Activated CD4-positive, alpha-beta T cell treated with anti-CD3 and anti-CD28 coated beads, Interleukin-2, amount 10 ng/mL, durations not matched to agents 7 days and 5 days (primary cell): ENCODE results near the gene SELENOS. TPM values are rescaled to one million over a fixed set of nuclear protein-coding genes. Genes with fewer than 3 reads are reported as not detected.
"Not testable (repeated sequence)": the region's sequence is repeated elsewhere in the genome, so short reads cannot be mapped to it uniquely, and the experiment has no call there.

Source experiments
- CTCF ChIA-PET: fragments of 350-600 bp; sonication (Branson Sonifier 250); formaldehyde crosslinking; loops from one replicate; lab custom pipeline; 2021; ENCODE audit warnings: antibody characterized with exemption; lab: Charles Lee
- POLR2A ChIA-PET: fragments of 350-600 bp; sonication (Branson Sonifier 250); formaldehyde crosslinking; loops from one replicate; lab custom pipeline; 2021; ENCODE audit warnings: antibody characterized with exemption; lab: Charles Lee
- DNase-seq: peaks from one replicate; pipeline ENCODE4 v3.0.0-alpha.2; 2020
- H3K27ac Mint-ChIP-seq: one replicate; pipeline ENCODE4 v1.8.0; 2021; ENCODE audit warnings: mild to moderate bottlenecking, moderate library complexity, mixed read lengths
- H3K27me3 Mint-ChIP-seq: one replicate; pipeline ENCODE4 v1.8.0; 2021; ENCODE audit warnings: mixed read lengths
- H3K36me3 Mint-ChIP-seq: one replicate; pipeline ENCODE4 v1.8.0; 2021; ENCODE audit warnings: low read depth, mixed read lengths
- H3K4me1 Mint-ChIP-seq: one replicate; pipeline ENCODE4 v1.8.0; 2021; ENCODE audit warnings: mixed read lengths
- H3K4me3 Mint-ChIP-seq: one replicate; pipeline ENCODE4 v1.8.0; 2021; ENCODE audit warnings: mild to moderate bottlenecking, moderate library complexity, mixed read lengths
- H3K9me3 Mint-ChIP-seq: one replicate; pipeline ENCODE4 v1.8.0; 2021; ENCODE audit warnings: mixed read lengths
- total RNA-seq, 2 experiments: library from RNA; stranded (reverse); gene quantifications; one replicate each; pipeline ENCODE4 v1.2.3, GENCODE V29; 2021

SELENOS gene
- total RNA-seq, 2 experiments from 2014 or later = 29.1 to 29.7 TPM

DNA sequence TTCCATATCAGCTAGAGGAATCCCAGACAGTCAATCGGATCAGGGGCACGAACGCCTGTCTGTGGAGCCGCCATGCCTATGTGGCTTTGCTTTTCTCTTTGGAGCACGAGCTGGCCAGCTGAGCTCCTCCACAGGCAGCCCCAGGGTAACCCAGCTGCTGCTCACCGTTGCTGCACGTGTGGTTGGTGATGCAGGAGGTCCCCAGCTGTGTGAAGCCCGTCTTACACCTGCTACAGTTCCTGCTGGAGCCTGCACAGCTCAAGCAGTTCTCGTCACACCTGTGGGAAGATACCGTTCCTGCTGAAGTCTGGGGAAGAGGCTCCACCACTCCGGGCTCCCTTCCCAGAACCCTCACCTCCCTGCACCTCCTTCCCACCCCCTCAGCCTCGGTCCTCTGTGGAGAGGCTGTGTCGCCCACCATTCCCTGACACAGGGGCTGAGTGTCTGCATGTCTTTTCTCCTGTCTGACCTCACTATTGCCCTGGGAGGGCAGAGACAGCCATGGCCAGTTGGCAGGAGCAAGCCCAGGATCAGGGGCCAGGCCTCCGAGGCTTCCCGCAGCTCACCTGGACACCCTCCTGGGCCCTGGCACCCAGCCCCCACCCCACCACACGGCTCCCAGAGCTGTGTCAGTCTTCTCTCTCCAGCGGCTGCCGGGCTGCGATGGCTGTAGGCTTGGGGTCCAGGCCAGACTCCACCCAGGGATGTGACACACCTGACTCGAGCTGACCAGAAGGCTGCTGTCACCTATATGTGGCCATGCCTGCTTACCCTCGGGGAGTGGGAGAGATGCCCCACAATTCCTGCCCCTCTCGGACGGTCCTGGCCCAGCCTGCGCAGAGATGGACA lies 30.0 kb upstream of the SELENOS start:
- DNase-seq = no peak
- CTCF ChIA-PET = interaction anchor here (0.6 to 5.6 kb wide), 3 partner anchors 9 to 205 kb away, joined by 3 to 28 read pairs (median 4); no protein-coding TSS in a partner anchor

DNA sequence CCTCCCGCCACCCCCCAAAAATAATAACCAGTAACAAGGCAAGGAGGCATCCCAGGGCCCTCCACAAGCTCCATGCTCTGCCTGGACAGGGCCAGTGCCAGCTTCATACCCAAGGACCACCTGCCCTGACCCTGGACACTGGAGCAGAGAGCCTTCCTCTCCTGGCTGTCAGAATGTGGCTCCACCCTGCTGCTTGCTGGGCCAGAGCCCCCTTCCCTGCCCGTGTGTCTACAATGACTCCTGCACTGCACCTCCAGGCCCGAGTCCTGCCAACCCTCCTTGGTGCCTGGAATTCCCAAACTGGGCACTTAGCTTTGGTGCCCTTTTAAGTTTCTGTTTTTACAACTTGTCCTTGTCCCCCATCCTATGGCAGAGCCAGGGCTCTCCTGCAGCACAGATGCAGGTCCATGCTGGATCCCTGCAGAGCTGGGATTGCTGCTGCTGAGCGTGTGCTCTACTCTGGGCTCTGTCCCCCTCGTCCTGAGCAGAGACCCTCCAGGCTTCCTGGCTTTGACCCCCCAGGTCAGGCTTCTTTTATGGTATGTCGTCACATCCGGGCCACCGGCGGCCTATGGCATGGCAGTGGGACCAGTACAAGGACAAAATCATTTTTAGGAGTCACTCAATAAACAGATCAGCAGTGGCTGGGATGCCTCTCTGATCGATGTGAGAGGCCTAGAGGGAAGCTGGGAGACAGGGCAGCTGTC lies 29.2 kb upstream of the SELENOS start:
- ChIA-PET CTCF (interaction anchor here (0.6 to 5.6 kb wide), 3 partner anchors 11 to 299 kb away, joined by 3 to 28 read pairs (median 3); no protein-coding TSS in a partner anchor), POLR2A (no interaction called here)
- no peaks in the 10 kb centered on the region for H3K36me3 Mint-ChIP-seq
- H3K4me3 Mint-ChIP-seq = no peak overlapping the region
- no peaks in the 10 kb centered on the region for H3K4me1 Mint-ChIP-seq
- H3K27me3 Mint-ChIP-seq = no peaks in the 10 kb centered on the region
- no peak for DNase-seq
- H3K27ac Mint-ChIP-seq = no peak overlapping the region
- no peaks in the 10 kb centered on the region for H3K9me3 Mint-ChIP-seq

More for the DNA sequence above, 30.0 kb upstream of the SELENOS start:
- Mint-ChIP-seq H3K4me1 (no peaks in the 10 kb centered on the region), H3K36me3 (no peaks in the 10 kb centered on the region), H3K9me3 (no peaks in the 10 kb centered on the region), H3K4me3 (no peak overlapping the region), H3K27ac (no peak overlapping the region), H3K27me3 (no peaks in the 10 kb centered on the region)
- POLR2A ChIA-PET = no interaction called here

DNA sequence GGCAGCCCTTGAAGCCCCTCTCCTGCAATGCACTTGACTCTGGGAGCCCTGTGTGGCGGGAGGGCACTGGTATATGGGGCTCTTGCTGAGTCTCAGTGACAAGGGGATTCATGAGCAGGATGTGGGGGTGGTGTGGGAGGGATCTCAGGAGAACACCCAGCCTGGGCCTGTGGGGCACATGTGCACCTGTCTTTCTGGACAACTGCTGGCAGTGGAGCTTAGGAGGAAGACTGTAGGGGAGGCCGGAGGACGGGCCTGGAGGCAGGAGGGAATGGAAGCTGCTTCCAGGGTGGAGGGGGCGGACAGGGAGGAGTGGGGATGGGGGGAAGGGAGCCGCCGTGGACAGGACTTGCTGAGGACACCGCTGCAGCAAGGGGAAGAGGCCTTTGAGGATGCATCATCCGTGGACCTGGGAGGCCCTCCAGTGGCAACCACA lies 28.6 kb upstream of the SELENOS start:
- H3K4me1 Mint-ChIP-seq = no peaks in the 10 kb centered on the region
- H3K36me3 Mint-ChIP-seq = no peaks in the 10 kb centered on the region
- H3K27ac Mint-ChIP-seq = no peak overlapping the region
- H3K27me3 Mint-ChIP-seq = no peaks in the 10 kb centered on the region
- ChIA-PET POLR2A (no interaction called here), CTCF (interaction anchor here (0.6 to 5.6 kb wide), 3 partner anchors 10 to 298 kb away, joined by 3 to 28 read pairs (median 3); no protein-coding TSS in a partner anchor)
- no peak overlapping the region for H3K4me3 Mint-ChIP-seq
- no peak for DNase-seq
- no peaks in the 10 kb centered on the region for H3K9me3 Mint-ChIP-seq

DNA sequence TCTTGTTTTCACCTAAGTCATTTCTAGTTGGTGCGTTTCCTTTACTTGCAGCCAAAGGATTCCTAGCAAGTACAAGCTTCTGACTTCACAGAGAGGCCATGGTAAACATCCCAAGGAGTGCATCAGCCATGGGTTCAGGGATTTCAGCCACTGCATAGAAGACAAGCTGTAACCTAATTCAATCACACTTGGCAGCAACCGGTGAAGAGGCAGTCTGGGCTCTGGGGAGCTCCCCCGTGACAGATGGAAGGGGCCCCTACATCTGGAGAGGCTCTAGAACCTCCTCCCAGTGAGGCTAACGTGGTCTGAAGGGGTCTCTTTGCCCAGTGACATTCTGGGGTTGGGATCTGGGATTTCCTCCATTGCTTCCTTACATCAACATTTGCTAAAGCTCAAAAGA lies 26.1 kb upstream of the SELENOS start:
- H3K36me3 Mint-ChIP-seq = no peaks in the 10 kb centered on the region
- H3K27ac Mint-ChIP-seq = no peak overlapping the region
- CTCF ChIA-PET = interaction anchor here (0.7 kb wide), 1 partner anchor 198 kb away, joined by 3 read pairs; no protein-coding TSS in a partner anchor
- H3K9me3 Mint-ChIP-seq = no peaks in the 10 kb centered on the region
- DNase-seq = no peak
- H3K4me1 Mint-ChIP-seq = peaks cover 2% of the 10 kb centered on the region
- no peak overlapping the region for H3K4me3 Mint-ChIP-seq
- POLR2A ChIA-PET = no interaction called here
- no peaks in the 10 kb centered on the region for H3K27me3 Mint-ChIP-seq

DNA sequence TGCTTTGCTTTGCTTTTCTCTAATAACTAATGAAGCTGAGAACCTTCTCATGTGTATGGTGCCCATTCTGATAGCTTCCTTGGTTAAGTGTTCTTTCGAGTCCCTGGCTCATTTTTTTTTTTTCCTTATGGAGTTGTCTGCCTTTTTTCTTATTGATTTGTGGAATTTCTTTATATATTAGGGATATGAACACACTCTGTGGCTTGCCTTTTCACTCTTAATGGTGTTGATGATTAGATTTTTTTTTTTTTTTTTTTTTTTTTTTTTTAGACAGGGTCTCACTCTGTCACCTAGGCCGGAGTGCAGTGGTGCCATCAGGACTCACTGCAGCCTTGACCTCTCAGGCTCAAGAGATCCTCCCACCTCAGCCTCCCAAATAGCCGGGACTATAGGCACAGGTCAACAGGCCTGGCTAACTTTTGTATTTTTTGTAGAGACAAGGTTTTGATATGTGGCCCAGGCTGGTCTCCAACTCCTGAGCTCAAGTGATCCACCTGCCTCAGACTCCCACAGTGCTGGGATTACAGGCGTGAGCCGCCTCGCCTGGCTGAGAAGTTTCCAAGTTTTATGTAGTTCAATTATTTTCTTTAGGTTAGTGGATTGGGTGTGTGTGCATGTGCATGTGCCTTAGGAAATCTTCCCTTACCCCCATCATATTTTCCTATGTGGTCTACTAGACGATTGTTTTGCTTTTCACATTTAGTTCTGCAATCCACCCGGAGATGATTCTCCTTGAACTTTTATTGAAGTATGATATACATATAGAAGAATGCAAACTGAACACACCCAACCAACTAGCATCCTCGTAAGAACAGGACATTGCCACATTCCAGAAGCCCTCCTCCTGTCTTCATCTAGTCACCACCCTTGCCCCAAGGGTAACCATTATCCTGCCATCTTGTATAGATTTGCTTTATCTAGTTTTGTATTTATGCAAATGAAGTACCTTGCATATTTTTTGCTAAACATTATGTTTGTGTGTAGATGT lies 19.4 kb upstream of the SELENOS start:
- DNase-seq = no peak
- Mint-ChIP-seq H3K27me3 (no peaks in the 10 kb centered on the region), H3K9me3 (no peaks in the 10 kb centered on the region), H3K4me3 (peak overlapping the region; percentile 99), H3K36me3 (peaks cover 24% of the 10 kb centered on the region), H3K27ac (no peak overlapping the region), H3K4me1 (peaks cover 34% of the 10 kb centered on the region)
- ChIA-PET POLR2A (interaction anchor here (0.6 kb wide), 1 partner anchor 48 kb away, joined by 5 read pairs; no protein-coding TSS in a partner anchor), CTCF (interaction anchor here (0.7 to 4.9 kb wide), 5 partner anchors 8 to 176 kb away, joined by 3 to 23 read pairs (median 4); no protein-coding TSS in a partner anchor)

DNA sequence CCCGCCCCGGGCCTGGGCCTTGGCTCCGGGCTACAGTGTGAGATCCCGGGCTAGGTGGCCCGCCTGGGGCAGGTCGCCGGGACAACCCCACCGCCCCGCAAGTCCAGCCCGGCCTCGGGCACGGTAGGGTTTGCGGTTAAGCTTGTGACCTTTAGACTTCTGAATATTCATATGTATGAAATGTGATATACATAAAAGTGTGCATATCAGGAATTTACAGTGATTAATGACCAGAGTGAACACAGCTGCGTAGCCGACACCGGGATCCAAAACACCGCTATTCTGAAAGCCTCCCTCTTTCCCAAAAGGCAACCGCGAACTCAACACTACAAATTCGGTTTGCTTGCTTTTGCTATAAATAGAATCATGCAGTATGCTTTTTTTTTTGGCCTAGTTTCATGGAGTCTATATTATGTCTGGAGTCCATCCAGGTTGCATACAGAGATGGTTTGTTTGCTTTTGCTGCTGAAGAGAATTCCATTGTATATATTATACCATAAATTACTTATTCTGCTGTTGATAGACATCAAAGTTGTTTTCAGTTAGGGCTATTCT lies 18.4 kb upstream of the SELENOS start:
- peaks cover 27% of the 10 kb centered on the region for H3K36me3 Mint-ChIP-seq
- CTCF ChIA-PET = interaction anchor here (1.0 to 4.9 kb wide), 8 partner anchors 9 to 345 kb away, joined by 3 to 23 read pairs (median 3); no protein-coding TSS in a partner anchor
- no peaks in the 10 kb centered on the region for H3K9me3 Mint-ChIP-seq
- peak overlapping the region; percentile 95 for H3K27ac Mint-ChIP-seq
- no peaks in the 10 kb centered on the region for H3K27me3 Mint-ChIP-seq
- POLR2A ChIA-PET = interaction anchor here (0.6 to 0.9 kb wide), 2 partner anchors 25 to 47 kb away, joined by 4 to 5 read pairs; no protein-coding TSS in a partner anchor
- DNase-seq = no peak
- H3K4me3 Mint-ChIP-seq = peak overlapping the region; percentile 99
- peaks cover 37% of the 10 kb centered on the region for H3K4me1 Mint-ChIP-seq

DNA sequence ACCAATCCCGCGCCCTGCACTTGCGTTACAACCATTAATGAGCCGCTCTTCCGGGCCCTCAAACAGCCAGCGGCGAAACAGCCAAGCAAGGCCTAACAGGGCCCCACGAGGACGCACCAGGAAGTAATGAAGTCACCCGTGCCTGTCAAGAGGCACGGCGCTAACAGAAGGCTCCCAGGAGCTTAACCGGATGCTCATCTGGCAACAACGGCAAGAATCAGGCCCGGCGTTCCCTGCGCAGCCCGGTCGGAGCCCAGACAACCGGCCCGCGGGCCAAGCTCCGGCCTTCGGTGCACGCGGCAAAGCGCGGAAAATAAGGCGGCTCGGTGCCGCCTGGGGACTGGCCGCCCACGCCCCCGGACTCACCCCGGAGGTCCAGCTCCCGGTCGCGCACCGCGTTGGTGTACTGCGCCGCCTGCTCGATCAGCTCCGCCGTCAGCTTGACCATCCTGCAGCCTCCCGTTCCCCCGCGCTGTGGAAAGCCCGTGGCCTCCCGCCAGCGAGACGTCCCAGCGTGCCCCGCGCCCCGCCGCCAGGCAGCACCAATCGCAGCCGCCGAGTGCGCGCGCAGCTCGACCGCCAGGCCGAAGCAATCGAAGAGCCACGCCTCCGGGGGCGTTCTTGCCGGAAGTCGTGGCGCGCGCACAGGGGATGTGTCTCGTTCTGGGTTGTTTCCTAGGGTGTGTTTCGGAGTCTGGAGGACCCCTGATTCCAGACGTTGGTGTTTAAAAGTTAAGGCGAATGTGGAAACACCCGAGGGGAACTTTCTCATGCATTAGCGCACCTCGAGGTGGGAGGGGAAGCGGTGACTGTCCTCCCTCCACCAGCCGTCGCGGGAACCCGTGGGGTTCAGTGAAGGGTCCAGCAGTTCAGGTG lies 17.7 kb upstream of the SELENOS start, which contains the start of gene SNRPA1:
TSS of gene SNRPA1 (minus strand) at position 518 of the 876 bp plus-strand sequence. CDS start at position 448, 70 bp downstream.
- H3K27ac Mint-ChIP-seq = peak within 1 kb of the TSS; percentile 95
- DNase-seq = peak; percentile 96
- no peaks in the 10 kb centered on the region for H3K9me3 Mint-ChIP-seq
- H3K4me3 Mint-ChIP-seq = peak within 1 kb of the TSS; percentile 99
- H3K4me1 Mint-ChIP-seq = peaks cover 43% of the 10 kb centered on the region
- ChIA-PET CTCF (interaction anchor here (0.6 to 4.9 kb wide), 12 partner anchors 9 to 360 kb away, joined by 3 to 23 read pairs (median 3); no protein-coding TSS in a partner anchor), POLR2A (interaction anchor here (0.9 kb wide), 1 partner anchor 26 kb away, joined by 4 read pairs; no protein-coding TSS in a partner anchor)
- H3K36me3 Mint-ChIP-seq = peaks cover 33% of the 10 kb centered on the region
- no peaks in the 10 kb centered on the region for H3K27me3 Mint-ChIP-seq

DNA sequence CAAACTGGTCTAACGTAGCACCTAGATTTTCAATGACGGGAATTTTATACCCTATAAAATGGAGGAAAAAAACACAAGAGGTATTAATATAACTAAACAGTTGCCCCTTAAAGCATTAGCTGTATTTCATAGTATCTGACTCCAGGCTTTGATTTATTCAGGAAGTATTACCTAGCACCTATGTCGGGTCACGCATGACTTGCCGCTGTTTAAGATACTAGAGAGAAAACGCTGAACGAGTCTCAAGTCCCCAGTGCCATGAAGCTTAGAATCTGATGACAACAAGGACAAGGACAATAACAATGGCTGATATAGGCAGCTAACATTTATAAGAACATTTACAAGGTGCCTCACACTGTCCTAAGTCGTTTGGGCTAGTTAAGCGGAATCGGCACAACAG lies 15.8 kb upstream of the SELENOS start:
- ChIA-PET CTCF (interaction anchor here (1.1 to 4.9 kb wide), 7 partner anchors 10 to 329 kb away, joined by 3 to 23 read pairs (median 3); no protein-coding TSS in a partner anchor), POLR2A (no interaction called here)
- Mint-ChIP-seq H3K4me3 (peak overlapping the region; percentile 99), H3K27ac (peak overlapping the region; percentile 95), H3K27me3 (no peaks in the 10 kb centered on the region), H3K9me3 (no peaks in the 10 kb centered on the region), H3K36me3 (peaks cover 44% of the 10 kb centered on the region), H3K4me1 (peaks cover 53% of the 10 kb centered on the region)
- DNase-seq = no peak

DNA sequence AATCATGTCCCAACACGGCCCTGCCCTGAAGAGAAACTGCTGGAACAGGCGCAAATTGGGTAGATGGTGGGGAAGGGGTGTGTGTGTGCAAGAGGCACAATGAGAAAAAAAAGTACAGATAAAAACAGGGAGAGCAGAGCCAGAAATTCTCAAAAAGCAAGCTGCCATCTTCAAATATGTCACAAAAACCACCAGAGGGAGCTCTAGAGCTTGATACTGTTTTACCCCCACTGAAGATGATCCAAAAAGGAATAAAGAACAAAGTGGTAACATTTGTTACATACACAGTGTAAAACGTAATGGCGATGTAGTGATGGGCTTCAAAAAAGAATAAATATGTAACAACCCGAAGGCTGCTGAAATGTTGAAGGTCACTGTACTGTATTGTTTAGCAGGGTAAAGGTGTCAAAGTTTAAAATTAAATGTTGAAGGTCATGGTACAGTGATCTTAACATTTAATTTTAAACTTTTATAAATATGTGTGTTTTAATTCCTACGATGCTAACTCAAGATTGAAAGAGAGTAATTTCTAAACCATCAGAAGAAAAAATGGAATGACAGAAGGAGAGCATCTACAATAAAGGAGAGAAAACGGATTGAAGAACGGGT lies 11.7 kb upstream of the SELENOS start:
- ChIA-PET POLR2A (no interaction called here), CTCF (interaction anchor here (0.7 to 3.6 kb wide), 19 partner anchors 9 to 371 kb away, joined by 3 to 16 read pairs (median 4); no protein-coding TSS in a partner anchor)
- H3K9me3 Mint-ChIP-seq = no peaks in the 10 kb centered on the region
- H3K27me3 Mint-ChIP-seq = no peaks in the 10 kb centered on the region
- H3K4me3 Mint-ChIP-seq = no peak overlapping the region
- H3K36me3 Mint-ChIP-seq = peaks cover 69% of the 10 kb centered on the region
- H3K4me1 Mint-ChIP-seq = peaks cover 54% of the 10 kb centered on the region
- DNase-seq = peak; percentile 58
- H3K27ac Mint-ChIP-seq = peak overlapping the region; percentile 58

DNA sequence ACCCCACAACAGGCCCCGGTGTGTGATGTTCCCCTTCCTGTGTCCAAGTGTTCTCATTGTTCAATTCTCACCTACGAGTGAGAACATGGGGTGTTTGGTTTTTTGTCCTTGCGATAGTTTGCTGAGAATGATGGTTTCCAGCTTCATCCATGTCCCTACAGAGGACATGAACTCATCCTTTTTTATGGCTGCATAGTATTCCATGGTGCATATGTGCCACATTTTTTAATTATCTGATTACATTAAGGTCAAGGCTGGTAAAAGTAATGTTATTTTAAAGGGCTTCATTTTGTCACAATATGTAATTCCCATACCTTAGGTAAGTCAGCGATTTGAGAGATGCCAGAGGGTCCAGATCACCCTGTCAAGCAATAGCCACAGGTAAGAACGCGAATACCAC lies 10.1 kb upstream of the SELENOS start:
- Mint-ChIP-seq H3K36me3 (peaks cover 72% of the 10 kb centered on the region), H3K27ac (peak overlapping the region; percentile 13), H3K4me1 (peaks cover 42% of the 10 kb centered on the region)
- H3K4me3 Mint-ChIP-seq, DNase-seq, H3K9me3 Mint-ChIP-seq, H3K27me3 Mint-ChIP-seq, POLR2A ChIA-PET: not testable (repeated sequence)
- CTCF ChIA-PET = interaction anchor here (0.9 to 3.6 kb wide), 8 partner anchors 8 to 355 kb away, joined by 3 to 16 read pairs (median 4); no protein-coding TSS in a partner anchor
